Measurements from ENCODE around the gene STAB2.

Gene STAB2

GRCh38 chr12:103557628-103558010, 29.5 kb upstream of the STAB2 start:
- TF ChIP-seq, protein P1, sequence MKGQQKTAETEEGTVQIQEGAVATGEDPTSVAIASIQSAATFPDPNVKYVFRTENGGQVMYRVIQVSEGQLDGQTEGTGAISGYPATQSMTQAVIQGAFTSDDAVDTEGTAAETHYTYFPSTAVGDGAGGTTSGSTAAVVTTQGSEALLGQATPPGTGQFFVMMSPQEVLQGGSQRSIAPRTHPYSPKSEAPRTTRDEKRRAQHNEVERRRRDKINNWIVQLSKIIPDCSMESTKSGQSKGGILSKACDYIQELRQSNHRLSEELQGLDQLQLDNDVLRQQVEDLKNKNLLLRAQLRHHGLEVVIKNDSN (IDR thresholded peaks at IDR 0.05) = no peak
- TF ChIP-seq TCF12 (IDR thresholded peaks at IDR 0.05; ENCODE audit: low read depth) (no peak), CEBPB (IDR thresholded peaks at IDR 0.05) (no peak), TEAD4 (IDR thresholded peaks at IDR 0.05) (no peak), RAD21 (IDR thresholded peaks at IDR 0.05; ENCODE audit: low read depth) (no peak), NFIC (IDR thresholded peaks at IDR 0.05) (no peak), ZBTB7A (IDR thresholded peaks at IDR 0.05; ENCODE audit: low read depth) (no peak), REST (IDR thresholded peaks at IDR 0.05; ENCODE audit: low read depth) (no peak), EGR1 (IDR thresholded peaks at IDR 0.05) (no peak), CREB1 (IDR thresholded peaks at IDR 0.05; ENCODE audit: low read depth) (no peak), FOXM1 (IDR thresholded peaks at IDR 0.05; ENCODE audit: borderline replicate concordance, low read depth) (no peak), EP300 (IDR thresholded peaks at IDR 0.05; ENCODE audit: borderline replicate concordance) (no peak), TAF1 (IDR thresholded peaks at IDR 0.05; ENCODE audit: low read depth) (no peak), YY1 (IDR thresholded peaks at IDR 0.05; ENCODE audit: low read depth) (no peak)
- TF ChIP-seq, protein P2, sequence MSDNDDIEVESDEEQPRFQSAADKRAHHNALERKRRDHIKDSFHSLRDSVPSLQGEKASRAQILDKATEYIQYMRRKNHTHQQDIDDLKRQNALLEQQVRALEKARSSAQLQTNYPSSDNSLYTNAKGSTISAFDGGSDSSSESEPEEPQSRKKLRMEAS (IDR thresholded peaks at IDR 0.05) = no peak

- TF ChIP-seq TAF1 (IDR thresholded peaks at IDR 0.05; ENCODE audit: low read depth) (no peak), EGR1 (IDR thresholded peaks at IDR 0.05) (no peak), EP300 (IDR thresholded peaks at IDR 0.05; ENCODE audit: borderline replicate concordance) (no peak), TEAD4 (IDR thresholded peaks at IDR 0.05) (no peak), NFIC (IDR thresholded peaks at IDR 0.05) (no peak), CEBPB (IDR thresholded peaks at IDR 0.05) (no peak), RAD21 (IDR thresholded peaks at IDR 0.05; ENCODE audit: low read depth) (no peak), CREB1 (IDR thresholded peaks at IDR 0.05; ENCODE audit: low read depth) (no peak), ZBTB7A (IDR thresholded peaks at IDR 0.05; ENCODE audit: low read depth) (no peak), FOXM1 (IDR thresholded peaks at IDR 0.05; ENCODE audit: borderline replicate concordance, low read depth) (no peak), TCF12 (IDR thresholded peaks at IDR 0.05; ENCODE audit: low read depth) (no peak), REST (IDR thresholded peaks at IDR 0.05; ENCODE audit: low read depth) (no peak), YY1 (IDR thresholded peaks at IDR 0.05; ENCODE audit: low read depth) (no peak)
- TF ChIP-seq, protein P2 (IDR thresholded peaks at IDR 0.05) = no peak
- TF ChIP-seq, protein P1 (IDR thresholded peaks at IDR 0.05) = no peak
These were observed 28.2 kb upstream of the STAB2 start for GRCh38 chr12:103558879-103559278.

DNA sequence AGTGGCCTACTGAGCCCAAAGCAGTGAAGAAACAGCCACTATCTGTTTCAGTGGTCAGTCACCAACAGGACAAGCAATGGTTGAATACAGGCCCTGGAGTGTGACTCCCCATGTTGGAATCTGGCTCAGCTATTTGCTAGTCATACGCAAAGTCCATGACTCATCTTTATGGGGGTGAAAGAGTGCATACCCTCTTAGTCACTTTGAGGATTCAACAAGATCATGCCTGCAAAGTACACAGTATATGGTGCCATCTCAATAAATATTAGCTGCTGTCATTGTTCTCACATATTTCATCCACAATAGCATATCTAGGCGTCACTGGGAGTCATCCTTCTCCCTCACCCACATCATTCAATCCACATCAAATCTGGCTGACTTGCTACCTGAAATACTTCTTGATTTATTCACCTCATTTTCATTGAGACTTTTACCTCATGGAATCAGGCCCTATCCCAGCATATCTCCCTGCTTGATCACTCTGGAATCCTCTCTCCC, 26.4 kb upstream of the STAB2 start:
- TF ChIP-seq, protein P2 (IDR thresholded peaks at IDR 0.05) = no peak
- TF ChIP-seq NFIC (IDR thresholded peaks at IDR 0.05) = no peak
- no peak for TF ChIP-seq RAD21 (IDR thresholded peaks at IDR 0.05; ENCODE audit: low read depth)
- TF ChIP-seq TEAD4 (IDR thresholded peaks at IDR 0.05) = 0 out of 2 replicates have a peak, but pooled peaks have one; percentile 17
- no peak for TF ChIP-seq FOXM1 (IDR thresholded peaks at IDR 0.05; ENCODE audit: borderline replicate concordance, low read depth)

- no peak for TF ChIP-seq YY1 (IDR thresholded peaks at IDR 0.05; ENCODE audit: low read depth)
- TF ChIP-seq RAD21 (IDR thresholded peaks at IDR 0.05; ENCODE audit: low read depth) = no peak
- no peak for TF ChIP-seq FOXM1 (IDR thresholded peaks at IDR 0.05; ENCODE audit: borderline replicate concordance, low read depth)
- no peak for TF ChIP-seq EGR1 (IDR thresholded peaks at IDR 0.05)
- TF ChIP-seq TCF12 (IDR thresholded peaks at IDR 0.05; ENCODE audit: low read depth) = no peak
- no peak for TF ChIP-seq CEBPB (IDR thresholded peaks at IDR 0.05)
- no peak for TF ChIP-seq CREB1 (IDR thresholded peaks at IDR 0.05; ENCODE audit: low read depth)
- TF ChIP-seq ZBTB7A (IDR thresholded peaks at IDR 0.05; ENCODE audit: low read depth) = no peak
- no peak for TF ChIP-seq REST (IDR thresholded peaks at IDR 0.05; ENCODE audit: low read depth)
- TF ChIP-seq TEAD4 (IDR thresholded peaks at IDR 0.05) = no peak
These were observed 25.9 kb upstream of the STAB2 start for GRCh38 chr12:103561174-103561573.

Measured in Ishikawa (cell line).